Fibroblast of the conjunctiva (primary cell): ENCODE results near the gene KRIT1.
"Not testable (repeated sequence)": the region's sequence is repeated elsewhere in the genome, so short reads cannot be mapped to it uniquely, and the experiment has no call there.

ENCODE experiments used
- DNase-seq: peaks from one replicate; pipeline ENCODE4 v3.0.0-alpha.2; 2010; ENCODE audit warnings: low read depth

Gene KRIT1

DNA sequence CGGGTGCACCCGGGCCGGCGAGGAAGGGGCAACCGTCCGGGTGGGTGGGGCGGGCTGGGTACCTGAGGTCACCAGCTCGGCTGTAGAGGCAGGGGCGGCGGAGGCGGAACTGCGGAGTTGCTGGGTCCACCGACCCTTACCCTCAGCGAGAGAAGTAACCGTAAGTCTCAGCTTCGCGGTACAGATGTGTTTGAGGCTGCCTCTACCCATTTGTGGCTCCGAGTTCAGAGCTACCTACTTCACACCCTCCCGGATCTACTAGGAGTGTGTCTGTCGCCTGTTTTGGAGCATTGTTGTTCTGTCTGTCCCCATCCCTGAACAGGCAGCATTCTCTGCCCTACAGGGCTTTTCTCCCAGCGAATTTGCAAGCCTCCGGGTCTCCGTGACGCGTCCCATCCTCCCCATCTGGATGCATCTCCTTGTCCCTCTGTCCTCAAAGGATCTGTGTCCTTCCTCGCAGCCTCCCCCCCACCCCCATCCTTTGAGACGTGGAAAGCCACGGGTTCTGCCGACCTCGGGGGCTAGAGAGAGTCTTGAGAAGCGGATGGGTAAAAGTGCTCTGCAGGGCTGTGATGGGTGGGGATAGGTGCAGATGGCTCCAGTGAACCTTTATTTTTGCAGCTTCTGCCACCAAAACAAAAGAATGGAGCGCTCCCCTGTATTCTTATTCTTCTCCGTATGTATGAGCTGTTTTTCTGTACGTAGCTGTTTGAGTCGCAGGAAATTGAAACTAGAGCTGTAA, 817 bp upstream of the KRIT1 start:
- DNase-seq, result no peak

DNA sequence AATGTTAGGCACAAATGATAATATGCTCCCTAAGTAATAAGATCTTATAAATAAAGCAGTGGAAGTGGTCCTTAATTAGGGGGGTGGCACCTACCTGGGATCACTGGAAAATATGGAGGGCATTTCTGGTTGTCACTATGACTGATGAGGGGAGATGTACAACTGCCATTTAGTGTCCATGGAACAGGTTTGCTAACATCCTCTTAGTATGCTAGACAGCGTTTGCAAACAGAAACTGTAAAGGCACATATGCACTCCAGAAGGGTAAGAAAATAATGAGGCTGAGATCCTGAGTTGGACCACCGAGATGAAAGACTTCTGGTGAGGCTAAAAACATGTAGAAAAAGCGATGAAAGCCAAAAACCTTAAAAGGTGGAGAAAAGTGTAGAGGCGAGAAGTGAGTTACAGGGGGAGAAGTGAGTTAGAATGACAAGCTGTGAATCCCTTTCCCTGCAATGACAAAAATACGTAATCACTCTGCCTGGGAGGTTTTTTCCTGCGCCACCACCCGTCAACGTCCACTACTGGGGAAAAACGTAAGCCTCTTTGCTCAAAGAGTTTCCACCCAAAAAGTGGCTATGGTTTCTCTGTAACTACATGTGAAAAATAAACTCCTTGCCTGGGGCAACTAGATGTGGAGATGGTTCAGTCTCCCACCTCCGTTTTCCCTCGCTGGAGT, 767 bp downstream of the KRIT1 start:
- DNase-seq, result no peak

DNA sequence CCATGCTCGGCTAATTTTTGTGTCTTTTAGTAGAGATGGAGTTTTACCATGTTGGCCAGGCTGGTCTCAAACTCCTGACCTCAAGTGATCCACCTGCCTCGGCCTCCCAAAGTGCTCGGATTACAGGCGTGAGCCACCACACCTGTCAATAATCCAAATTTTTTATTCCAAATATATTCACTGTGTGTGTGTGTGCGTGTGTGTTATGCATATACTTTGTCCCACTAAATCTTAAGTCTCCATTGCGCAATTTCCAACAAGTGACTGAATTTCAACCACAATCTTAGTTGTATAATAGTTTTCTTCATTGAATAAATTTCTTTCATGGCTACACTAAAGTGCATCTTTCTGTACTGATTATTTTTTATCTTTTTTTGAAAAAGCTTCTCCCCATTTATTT, 2.7 kb downstream of the KRIT1 start:
- DNase-seq, result no peak

- no peak for DNase-seq
These were observed 15.2 kb downstream of the KRIT1 start for GRCh38 chr7:92230547-92230946.

DNA sequence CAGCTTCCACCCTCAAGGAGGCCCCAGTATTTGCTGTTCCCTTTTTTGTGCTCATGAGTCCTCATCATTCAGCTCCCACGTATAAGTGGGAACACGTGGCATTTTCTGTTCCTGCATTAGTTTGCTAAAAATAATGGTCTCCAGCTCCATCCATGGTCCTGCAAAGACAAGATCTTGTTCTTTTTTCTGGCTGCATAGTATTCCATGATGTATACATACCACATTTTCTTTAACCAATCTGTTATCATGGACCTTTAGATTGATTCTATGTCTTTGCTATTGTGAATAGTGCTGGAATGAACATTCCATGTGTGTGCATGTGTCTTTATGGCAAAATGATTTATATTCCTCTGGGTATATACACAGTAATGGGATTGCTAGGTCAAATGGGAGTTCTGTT, 17.0 kb downstream of the KRIT1 start:
- no peak for DNase-seq

GRCh38 chr7:92228100-92228499, 17.6 kb downstream of the KRIT1 start:
- DNase-seq, result no peak

DNA sequence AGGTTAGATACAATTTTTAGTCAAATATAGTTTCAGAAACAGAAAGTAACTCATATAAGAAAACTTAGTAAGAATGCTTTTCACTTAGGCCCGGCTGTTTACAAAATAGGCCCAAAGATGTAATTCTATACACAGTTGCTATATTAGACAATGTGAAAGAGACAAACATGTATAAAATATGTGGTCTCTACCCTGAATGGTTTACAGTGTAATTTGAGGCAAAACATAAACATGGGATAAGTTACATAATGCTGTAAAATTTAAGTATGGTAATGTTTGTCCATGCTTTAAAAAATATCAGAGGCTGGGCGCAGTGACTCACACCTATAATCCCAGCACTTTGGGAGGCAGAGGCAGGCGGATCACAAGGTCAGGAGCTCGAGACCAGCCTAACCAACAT, 18.7 kb downstream of the KRIT1 start:
- no peak for DNase-seq

DNA sequence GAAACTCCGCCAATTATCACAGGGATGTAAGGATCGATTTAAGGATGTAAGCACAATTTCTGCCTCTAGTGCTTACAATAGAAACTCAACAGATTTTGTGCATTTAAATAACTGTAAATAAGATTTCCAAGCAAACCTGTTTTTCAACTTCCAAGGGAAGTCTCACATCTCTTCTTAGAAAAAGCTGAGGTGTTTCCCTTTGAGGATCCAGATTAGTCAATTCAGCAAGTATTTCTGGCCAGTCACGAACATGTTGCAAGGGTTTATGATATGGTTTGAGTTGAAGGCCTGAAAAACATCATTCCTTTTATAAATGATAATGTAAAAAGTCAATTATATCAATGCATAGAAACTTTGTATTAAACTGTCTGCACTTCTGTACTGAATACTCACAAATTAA, 23.9 kb downstream of the KRIT1 start:
- DNase-seq, result no peak

GRCh38 chr7:92206672-92207071, 39.0 kb downstream of the KRIT1 start:
- no peak for DNase-seq

DNA sequence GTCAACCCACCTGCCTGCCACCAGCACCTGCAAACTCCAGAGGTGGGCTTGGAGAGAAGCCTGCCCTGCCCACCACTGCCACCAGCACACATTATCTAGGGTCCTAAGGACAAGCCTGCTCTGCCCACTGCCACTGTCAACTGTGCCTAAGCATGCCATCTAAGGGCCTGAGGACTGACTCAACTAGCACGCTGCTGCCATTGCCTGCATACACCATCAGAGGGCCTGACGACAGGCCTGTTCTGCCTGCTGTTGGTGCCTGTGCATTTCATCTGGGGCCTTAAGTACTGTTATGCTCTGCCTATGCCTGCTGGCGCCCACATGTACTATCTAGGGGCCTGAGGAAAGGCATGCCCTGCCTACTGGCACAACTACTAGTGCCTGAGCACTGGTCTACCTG, 39.7 kb downstream of the KRIT1 start:
- DNase-seq, result no peak

DNA sequence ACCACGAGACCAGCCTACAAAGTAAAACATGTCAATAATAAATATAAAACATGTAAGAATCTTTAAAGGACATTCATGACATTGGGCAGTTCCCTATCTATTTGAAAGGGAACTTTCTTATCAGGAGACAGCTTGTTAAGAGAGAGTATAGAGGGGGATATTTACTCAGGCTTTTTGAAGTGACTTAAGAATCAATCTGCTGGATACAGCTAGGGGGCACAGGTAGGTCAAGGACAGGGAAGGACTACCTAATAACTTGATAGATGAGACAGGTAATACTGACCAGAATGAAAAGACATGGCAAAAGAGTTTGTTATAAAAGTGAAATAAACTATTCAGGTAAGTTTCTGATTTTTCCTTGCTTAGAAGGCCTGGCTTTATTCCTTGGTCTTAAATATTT, 44.9 kb downstream of the KRIT1 start:
- no peak for DNase-seq

DNA sequence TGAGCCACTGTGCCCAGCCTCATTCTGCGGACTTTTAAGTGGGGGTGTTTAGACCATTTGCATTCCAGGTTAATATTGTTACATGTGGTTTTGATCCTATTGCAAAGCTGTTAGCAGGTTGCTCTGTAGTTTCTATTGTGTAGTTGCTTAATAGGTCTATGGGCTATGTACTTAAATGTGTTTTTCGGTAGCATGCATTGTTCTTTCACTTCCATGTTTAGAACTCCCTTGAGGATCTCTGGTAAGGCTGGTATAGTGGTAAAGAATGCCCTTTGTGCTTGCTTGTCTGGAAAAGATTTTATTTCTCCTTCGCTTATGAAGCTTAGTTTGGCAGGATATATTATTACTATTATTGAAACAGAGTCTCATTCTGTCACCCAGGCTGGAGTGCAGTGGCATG, 53.4 kb downstream of the KRIT1 start:
- DNase-seq, result no peak

DNA sequence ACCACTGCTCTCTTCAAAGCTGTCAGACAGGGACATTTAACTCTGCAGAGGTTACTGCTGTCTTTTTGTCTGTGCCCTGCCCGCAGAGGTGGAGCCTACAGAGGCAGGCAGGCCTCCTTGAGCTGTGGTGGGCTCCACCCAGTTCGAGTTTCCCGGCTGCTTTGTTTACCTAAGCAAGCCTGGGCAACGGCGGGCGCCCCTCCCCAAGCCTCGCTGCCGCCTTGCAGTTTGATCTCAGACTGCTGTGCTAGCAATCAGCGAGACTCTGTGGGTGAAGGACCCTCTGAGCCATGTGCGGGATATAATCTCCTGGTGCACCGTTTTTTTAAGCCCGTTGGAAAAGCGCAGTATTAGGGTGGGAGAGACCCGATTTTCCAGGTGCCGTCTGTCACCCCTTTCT, 56.5 kb downstream of the KRIT1 start:
- not testable (repeated sequence) for DNase-seq

DNA sequence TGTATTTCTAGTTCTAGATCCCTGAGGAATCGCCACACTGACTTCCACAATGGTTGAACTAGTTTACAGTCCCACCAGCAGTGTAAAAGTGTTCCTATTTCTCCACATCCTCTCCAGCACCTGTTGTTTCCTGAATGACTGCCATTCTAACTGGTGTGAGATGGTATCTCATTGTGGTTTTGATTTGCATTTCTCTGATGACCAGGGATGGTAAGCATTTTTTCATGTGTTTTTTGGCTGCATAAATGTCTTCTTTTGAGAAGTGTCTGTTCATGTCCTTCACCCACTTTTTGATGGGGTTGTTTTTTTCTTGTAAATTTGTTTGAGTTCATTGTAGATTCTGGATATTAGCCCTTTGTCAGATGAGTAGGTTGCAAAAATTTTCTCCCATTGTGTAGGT, 61.4 kb downstream of the KRIT1 start:
- DNase-seq, result not testable (repeated sequence)

DNA sequence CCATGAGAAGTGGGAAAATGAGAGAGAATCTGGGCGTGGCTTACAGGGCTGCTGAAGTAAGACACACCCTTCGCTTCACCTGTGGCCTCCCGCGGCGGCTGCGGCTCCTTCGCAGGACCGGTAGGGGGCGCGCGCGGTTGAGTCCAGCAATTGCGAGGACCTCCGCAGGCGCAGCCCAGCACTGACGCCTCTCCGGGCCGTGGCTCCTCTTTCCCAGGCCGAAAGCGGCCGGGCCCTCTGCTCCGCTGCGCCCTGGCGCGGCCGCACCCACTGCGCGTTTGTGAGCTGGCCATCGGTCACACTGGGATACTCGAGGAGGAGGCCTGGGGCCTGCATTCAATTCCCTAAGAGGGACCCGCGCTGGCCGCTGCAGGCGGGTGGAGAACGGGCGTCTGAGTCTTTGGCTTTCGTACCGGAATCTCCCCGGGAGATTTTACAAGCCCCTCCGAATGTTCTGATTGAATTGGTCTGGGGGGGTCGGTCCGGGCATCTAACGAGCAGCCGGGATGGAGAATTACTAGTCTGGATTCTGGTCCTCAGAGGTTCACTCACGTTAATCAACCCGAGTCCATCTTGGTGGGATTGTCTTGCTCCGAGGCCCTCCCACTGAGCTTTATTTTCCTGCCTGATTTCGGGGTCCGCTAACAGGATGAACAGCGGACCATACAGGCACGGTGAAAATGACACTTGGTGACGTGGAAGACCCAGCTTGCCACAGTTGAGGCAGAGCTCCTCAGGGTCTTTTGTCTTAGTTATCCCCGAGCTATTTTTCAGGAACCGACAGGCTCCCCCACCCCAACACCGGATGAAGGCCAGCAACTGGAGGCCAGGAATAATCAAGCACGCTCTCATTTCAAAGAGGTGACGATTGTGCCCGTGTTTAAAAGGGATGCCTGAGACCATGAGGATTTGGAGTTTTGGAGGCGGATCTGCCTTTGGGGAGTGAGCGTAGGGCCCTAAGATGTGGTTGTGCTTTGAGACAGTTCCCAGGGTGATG, 66.5 kb downstream of the KRIT1 start, which contains the start of gene LRRD1:
TSS of gene LRRD1 (minus strand) at position 215 of the 997 bp plus-strand sequence. CDS start 13,940 bp downstream, outside the sequence.
- peak; percentile 77 for DNase-seq

DNA sequence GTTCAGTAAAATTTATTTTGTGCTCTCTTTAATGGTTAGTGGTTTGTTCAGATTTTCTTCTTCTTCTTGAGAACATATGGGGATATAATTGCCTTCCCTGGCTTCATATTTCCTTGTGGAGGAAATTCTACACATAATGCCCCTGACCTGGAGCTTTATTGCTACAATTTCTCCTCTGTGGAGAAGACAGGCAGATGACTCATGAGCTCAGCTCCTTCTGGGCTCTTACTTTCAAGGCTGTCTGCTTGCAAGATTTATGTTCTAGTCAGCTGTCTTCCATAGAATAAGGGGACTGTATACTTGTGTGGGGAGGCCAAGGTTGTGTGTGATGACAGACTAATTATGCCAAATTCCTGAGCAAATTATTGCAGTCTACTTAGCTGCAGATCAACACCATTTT, 68.4 kb downstream of the KRIT1 start:
- DNase-seq, result no peak

- not testable (repeated sequence) for DNase-seq
These were observed 76.2 kb downstream of the KRIT1 start for GRCh38 chr7:92169529-92169928.

GRCh38 chr7:92161271-92161670, 84.4 kb downstream of the KRIT1 start:
- no peak for DNase-seq

DNA sequence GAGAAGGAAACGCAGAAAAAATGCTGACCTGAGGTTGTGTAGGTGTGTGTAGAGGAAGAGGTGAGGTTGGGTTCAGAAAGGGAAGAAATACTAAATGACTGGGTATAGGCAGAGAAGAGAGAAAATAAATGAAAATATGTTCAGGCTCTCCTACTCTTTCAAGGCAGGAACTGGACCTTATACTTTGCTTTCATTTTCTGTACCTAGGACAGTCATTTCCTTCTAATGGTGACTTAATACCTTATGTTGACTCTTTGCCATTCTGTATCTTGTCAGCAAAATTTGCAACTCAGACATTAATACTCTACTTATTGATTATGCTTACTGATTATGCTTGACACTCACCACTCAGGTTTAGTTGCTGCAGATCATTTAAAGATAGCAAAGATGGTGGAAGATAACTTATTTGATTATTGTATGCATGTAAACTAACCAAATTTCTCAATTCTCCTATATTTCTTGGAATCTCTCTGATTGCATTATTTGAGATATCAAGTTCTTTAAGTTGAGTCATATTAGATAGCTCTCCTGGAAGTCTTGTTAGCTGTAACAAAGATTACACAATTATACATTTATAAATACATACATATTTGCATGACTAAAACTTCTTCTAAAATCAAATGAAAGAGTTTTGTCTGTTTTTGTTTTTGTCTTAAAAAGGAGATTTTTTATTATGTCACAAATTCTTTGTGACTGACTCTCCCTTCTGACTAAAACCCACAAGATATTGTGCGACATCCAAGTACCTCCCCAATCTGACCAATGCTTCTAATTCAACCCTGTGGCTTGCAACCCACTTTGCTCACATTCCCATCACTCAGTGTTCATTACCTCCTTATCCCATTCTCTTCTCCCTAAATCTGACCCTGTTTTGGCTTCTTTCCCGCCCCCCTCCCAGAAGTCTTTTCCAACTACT, 86.8 kb downstream of the KRIT1 start:
- DNase-seq, result peak; percentile 47

DNA sequence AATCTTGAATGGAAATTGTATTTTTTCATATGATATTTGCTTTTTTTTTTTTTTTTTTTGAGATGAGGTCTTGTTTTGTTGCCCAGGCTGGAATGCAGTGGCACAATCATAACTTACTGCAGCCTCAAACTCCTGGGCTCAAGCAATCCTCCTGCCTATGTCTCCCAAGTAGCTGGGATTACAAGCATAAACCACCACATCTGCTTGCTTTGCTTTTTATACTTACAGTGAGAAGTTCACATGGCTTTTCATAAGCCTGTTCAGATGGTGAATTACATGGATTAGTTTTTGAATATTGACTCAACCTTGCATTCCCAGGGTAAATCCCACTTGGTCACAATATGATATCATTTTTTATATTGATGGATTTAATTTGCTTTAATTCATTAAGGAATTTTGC, 88.7 kb downstream of the KRIT1 start:
- DNase-seq, result no peak

DNA sequence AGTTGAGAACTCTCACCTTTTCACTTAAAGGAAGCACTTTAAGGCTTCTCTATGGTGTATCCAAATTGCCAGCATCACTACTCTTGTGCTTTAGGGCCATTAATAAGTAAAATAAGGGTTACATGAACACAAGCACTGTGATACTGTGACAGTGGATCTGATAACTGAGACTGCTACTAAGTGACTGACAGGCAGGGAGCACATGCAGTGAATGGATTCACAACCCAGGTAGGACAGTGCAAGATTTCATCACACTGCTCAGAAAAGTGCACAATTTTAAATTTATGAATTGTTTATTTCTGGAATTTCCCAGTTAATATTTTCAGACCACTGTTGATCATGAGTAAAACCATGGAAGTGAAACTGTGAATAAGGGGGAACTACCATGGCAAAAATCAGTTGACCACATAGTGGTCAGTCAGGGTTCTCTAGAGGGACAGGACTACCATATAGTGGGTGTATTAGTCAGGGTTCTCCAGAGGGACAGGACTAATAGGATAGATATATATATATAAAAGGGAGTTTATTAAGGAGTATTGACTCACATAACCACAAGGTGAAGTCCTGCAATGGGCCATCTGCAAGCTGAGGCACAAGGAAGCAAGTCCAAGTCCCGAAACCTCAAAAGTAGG, 90.5 kb downstream of the KRIT1 start:
- no peak for DNase-seq
